GM12801 (cell line): Measurements from ENCODE around the gene RIOX2.

ENCODE experiments used
- CTCF ChIP-seq: IDR thresholded peaks from one replicate; pipeline ENCODE4 v1.5.1; 2011; ENCODE audit warnings: control low read depth; ENCODE audit not compliant: insufficient read length; ENCODE audit errors: extremely low read depth

The RIOX2 gene

GRCh38 chr3:97971679-97972567 lies at the start of gene RIOX2:
TSS of gene RIOX2 (minus strand) at chr3:97972431. CDS start at chr3:97967593, 4,838 bp downstream.
- TF ChIP-seq CTCF, result no peak

GRCh38 chr3:98020412-98020811 lies 48.2 kb upstream of the RIOX2 start:
- TF ChIP-seq CTCF, result no peak

- no peak for TF ChIP-seq CTCF
These were observed 46.1 kb upstream of the RIOX2 start for GRCh38 chr3:98018301-98018700.

GRCh38 chr3:98014268-98014585 lies 42.0 kb upstream of the RIOX2 start:
- no peak for TF ChIP-seq CTCF

GRCh38 chr3:98013411-98014267 lies 41.4 kb upstream of the RIOX2 start:
- TF ChIP-seq CTCF, result no peak

- no peak for TF ChIP-seq CTCF
These were observed 40.7 kb upstream of the RIOX2 start for GRCh38 chr3:98012979-98013378.

GRCh38 chr3:98010194-98010882 lies 38.1 kb upstream of the RIOX2 start:
- no peak for TF ChIP-seq CTCF
